BJ (cell line): ENCODE results near the gene ID3. TPM values are rescaled to one million over a fixed set of nuclear protein-coding genes. Genes with fewer than 3 reads are reported as not detected.

Experiments
- CTCF ChIA-PET: fragments of 350-600 bp; formaldehyde crosslinking; extraction: SDS; loops from one replicate; lab custom pipeline; 2021; ENCODE audit warnings: antibody characterized with exemption, inconsistent platforms; lab: Yijun Ruan, JAX
- POLR2A ChIA-PET: fragments of 300-600 bp; sonication (Branson Sonifier 250); formaldehyde crosslinking; extraction: SDS; loops from one replicate; lab custom pipeline; 2021; ENCODE audit warnings: antibody characterized with exemption; lab: Charles Lee
- DNase-seq: peaks from one replicate; pipeline ENCODE4 v3.0.0-alpha.2; 2011; ENCODE audit warnings: low read depth
- H3K27me3 ChIP-seq: 2 replicates; pipeline ENCODE4 v1.6.0; 2011; ENCODE audit warnings: low read length; ENCODE audit not compliant: control insufficient read depth, insufficient read depth
- H3K36me3 ChIP-seq: 2 replicates; pipeline ENCODE4 v1.5.1; 2011; ENCODE audit warnings: low read length; ENCODE audit not compliant: control insufficient read depth, insufficient read depth
- H3K4me3 ChIP-seq: 2 replicates; pipeline ENCODE4 v1.5.1; 2011; ENCODE audit warnings: low read depth, mild to moderate bottlenecking, control low read depth, low read length
- polyA plus RNA-seq: library from polyadenylated mRNA; depleted of rRNA; stranded (reverse); fragments of >200 nt; gene quantifications from 2 replicates; pipeline ENCODE4 v1.2.3, GENCODE V29; 2011
- TF ChIP-seq, protein P1 (sequence below): IDR thresholded peaks from 2 replicates; pipeline ENCODE4 v1.5.1; 2011; ENCODE audit warnings: low read depth, mild to moderate bottlenecking, control low read depth, inconsistent platforms, low read length, moderate library complexity; ENCODE audit not compliant: insufficient read depth

ID3 gene
- polyA plus RNA-seq, 1 experiment = 379 TPM

DNA sequence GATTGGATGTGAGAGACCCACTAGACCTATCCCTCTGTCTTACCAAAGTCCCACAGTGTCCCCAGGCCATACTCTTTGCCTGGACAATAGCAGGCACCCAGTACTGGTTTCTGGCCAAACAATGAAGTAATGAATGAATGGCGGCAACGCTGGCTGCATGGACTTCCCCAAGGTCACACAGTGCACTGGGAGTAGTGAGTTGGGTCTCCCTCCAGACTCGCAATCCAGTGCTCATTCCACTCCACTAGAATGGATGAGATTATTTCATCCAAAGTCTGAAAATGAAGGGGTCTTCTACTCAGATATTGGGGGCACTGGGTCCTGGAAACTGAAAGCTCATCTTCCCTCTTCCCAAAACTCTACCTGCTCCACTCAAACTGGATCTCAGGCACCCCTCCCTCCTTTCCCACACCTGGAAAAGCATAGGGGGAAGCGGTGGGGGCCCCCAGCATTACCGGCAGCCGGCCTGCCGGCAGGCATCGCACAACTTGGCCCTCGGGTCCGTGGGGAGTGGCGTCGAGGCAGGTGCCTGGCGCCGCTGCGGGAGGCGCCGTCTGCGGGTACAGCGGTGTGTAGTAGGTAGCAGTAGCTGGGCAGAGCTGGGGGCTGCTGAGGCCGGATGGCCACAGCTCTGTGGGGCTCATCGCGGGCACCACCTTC, 29.1 kb downstream of the ID3 start:
- ChIA-PET POLR2A (no interaction called here), CTCF (interaction anchor here (0.6 to 6.9 kb wide), 6 partner anchors 9 to 127 kb away, joined by 3 to 46 read pairs (median 4); no protein-coding TSS in a partner anchor)

GRCh38 chr1:23529146-23530086, 29.9 kb downstream of the ID3 start:
- Histone ChIP-seq H3K4me3 (no peak overlapping the region), H3K36me3 (no peaks in the 10 kb centered on the region), H3K27me3 (no peaks in the 10 kb centered on the region)
- CTCF ChIA-PET = interaction anchor here (0.6 to 6.9 kb wide), 8 partner anchors 9 to 128 kb away, joined by 3 to 46 read pairs (median 4); no protein-coding TSS in a partner anchor
- TF ChIP-seq, protein P1, sequence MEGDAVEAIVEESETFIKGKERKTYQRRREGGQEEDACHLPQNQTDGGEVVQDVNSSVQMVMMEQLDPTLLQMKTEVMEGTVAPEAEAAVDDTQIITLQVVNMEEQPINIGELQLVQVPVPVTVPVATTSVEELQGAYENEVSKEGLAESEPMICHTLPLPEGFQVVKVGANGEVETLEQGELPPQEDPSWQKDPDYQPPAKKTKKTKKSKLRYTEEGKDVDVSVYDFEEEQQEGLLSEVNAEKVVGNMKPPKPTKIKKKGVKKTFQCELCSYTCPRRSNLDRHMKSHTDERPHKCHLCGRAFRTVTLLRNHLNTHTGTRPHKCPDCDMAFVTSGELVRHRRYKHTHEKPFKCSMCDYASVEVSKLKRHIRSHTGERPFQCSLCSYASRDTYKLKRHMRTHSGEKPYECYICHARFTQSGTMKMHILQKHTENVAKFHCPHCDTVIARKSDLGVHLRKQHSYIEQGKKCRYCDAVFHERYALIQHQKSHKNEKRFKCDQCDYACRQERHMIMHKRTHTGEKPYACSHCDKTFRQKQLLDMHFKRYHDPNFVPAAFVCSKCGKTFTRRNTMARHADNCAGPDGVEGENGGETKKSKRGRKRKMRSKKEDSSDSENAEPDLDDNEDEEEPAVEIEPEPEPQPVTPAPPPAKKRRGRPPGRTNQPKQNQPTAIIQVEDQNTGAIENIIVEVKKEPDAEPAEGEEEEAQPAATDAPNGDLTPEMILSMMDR = no peak
- no peak for DNase-seq
- POLR2A ChIA-PET = no interaction called here

More for the DNA sequence above, 29.1 kb downstream of the ID3 start:
- DNase-seq = no peak
- no peaks in the 10 kb centered on the region for H3K27me3 ChIP-seq
- TF ChIP-seq, protein P1 = no peak
- peak overlapping the region; percentile 54 for H3K4me3 ChIP-seq
- H3K36me3 ChIP-seq = no peaks in the 10 kb centered on the region

DNA sequence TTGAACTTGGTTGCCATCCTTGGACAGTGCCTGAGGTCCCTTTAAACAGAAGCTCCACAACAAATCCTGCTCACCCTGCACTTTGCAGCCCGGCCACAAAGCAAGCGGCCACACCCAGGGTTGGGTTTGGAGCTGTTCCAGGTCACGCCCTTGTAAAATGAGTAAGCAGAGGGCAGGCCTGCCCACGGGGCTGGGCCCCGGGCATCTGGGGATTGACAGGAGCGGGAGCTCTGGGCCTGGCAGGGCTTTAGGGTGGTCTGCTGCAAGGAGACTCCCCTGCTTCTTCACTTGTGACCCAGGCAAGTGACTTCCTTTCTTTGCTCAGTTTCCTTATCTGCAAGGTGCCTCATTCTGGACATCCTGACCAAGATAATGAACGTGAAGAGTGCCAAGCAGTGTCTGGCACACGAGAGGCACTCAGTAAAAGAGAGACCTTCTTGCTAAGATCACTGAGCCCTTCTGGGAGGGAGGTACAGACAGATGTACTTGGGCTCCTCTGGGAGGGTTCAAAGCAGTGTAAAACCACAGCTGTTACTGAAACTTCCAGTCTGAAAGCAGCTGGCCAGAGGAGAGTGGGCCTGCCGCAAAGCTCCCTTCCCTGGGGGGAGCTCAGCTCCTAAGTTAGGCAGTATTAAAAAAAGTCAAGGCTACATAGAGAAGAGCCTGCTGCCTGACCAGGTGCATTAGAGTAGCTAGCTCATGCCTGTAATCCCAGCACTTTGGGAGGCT, 30.9 kb downstream of the ID3 start:
- ChIA-PET CTCF (interaction anchor here (0.6 to 6.9 kb wide), 9 partner anchors 10 to 109 kb away, joined by 3 to 46 read pairs (median 3); no protein-coding TSS in a partner anchor), POLR2A (no interaction called here)
- TF ChIP-seq, protein P1 = no peak
- DNase-seq = peak; percentile 41
- no peaks in the 10 kb centered on the region for H3K27me3 ChIP-seq
- H3K4me3 ChIP-seq = no peak overlapping the region
- H3K36me3 ChIP-seq = no peaks in the 10 kb centered on the region

GRCh38 chr1:23527900-23528249, 31.4 kb downstream of the ID3 start:
- no peak overlapping the region for H3K4me3 ChIP-seq
- ChIA-PET CTCF (interaction anchor here (0.7 to 6.9 kb wide), 8 partner anchors 9 to 109 kb away, joined by 3 to 46 read pairs (median 3); no protein-coding TSS in a partner anchor), POLR2A (no interaction called here)
- TF ChIP-seq, protein P1 = no peak
- H3K27me3 ChIP-seq = no peaks in the 10 kb centered on the region
- no peaks in the 10 kb centered on the region for H3K36me3 ChIP-seq
- no peak for DNase-seq
